SIG-M5 treated with dmso at 0.1 percent for 504 hours (cell line): ENCODE data around the gene OOSP1.
"Not testable (repeated sequence)": the region's sequence is repeated elsewhere in the genome, so short reads cannot be mapped to it uniquely, and the experiment has no call there.

Experiments
- DNase-seq: peaks from one replicate; lab custom pipeline; 2025; ENCODE audit not compliant: unreplicated experiment; lab: John Stamatoyannopoulos, UW

Gene OOSP1

DNA sequence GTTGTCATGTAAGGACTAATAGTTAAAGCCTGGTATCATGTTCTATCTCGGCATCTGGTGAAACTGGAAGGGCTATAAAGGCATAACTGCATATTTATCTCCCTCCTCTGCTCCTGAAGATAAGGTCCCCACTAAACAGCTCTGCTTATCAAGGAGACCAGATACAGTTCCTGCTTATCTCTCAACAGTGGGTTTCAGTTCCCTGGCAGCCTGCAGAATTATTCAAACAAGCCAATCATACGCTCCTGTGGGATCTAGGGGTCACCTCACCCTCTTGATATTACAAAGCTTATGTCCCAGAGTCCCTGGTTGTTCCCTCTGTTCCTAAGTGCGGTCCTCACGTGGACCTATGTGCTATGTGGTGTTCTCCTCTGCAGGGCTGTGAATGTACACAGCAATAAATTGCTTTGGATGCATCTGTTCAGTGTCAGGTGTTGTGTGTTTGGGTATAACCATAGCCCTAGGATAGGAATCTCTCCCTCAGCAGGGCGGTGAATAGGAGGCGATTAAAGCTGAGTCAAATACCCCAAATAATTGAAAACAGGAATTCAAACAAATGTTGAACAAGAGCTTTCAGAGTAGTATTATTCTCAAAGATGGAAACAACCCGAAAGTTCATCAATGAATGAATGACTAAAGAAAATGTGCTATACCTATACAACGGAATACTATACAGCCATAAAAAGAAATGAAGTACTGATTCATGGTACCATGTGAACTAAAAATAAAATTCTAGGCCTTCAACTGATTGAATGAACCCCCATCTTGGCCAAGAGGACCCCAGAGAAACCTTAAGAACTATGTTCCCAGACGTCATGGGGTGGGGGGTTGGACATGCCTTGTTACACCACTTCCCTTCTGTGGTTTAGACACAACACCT lies 22.5 kb downstream of the OOSP1 start:
- no peak for DNase-seq

DNA sequence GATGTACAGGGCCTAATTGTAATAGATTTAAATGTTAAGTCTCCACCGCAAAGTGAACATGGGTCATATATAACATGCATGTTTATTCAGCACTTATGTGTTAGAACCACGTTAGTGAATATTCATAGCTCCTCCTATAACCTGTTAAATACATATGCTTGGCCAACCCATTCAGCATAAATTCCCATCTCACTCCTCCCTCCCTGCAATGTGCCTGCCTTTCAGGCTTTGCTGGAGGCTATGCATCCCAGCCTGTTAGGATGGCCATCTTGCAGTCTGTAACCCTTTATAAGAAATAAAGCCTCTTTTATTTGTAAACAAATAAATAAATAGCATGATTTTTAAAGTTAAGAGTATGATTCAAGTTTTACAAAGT lies 23.9 kb downstream of the OOSP1 start:
- DNase-seq = no peak

DNA sequence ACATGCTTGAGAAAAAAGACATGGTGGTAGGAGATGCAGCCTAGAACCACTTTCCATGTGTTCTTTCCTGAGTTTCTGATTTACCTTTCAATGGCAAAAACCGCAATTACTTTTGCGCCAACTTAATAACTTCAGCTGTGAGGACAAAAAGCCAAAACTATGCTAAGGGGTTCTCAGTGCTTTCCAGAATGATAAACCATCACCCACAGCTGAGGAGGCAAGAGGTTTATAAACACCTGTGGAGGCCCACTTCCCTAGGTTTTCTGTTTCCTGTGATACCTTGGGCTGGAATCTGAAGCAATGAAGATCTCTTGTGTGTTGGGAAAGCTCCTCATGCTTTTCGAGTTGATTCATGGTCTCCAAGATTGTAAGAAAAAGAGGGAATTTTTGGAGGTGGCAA lies 25.5 kb downstream of the OOSP1 start, which contains the start of gene OOSP4A:
Gene OOSP4A (plus strand): TSS at position 301 of the 400 bp plus-strand sequence. CDS start 0 bp downstream, at position 301.
- no peak for DNase-seq

DNA sequence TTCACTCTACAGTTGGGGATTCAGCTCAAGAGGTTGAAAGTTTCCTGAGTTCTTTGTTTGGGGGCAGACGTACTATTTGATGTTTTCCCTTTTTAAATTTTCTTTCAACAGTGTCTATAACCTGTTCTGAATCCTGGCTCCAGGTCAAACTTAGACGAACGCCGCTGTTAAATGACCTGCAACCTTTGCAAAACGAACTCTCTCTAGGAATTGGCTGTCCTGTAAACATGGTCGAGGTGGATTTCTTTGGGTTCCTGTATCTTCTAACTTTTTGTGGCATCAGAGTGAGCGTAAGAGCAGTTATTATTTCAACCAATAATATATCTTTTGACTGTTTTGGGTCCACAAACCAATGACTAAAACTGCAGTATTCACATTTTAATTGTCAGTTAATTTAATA lies 27.2 kb downstream of the OOSP1 start:
- DNase-seq = no peak

DNA sequence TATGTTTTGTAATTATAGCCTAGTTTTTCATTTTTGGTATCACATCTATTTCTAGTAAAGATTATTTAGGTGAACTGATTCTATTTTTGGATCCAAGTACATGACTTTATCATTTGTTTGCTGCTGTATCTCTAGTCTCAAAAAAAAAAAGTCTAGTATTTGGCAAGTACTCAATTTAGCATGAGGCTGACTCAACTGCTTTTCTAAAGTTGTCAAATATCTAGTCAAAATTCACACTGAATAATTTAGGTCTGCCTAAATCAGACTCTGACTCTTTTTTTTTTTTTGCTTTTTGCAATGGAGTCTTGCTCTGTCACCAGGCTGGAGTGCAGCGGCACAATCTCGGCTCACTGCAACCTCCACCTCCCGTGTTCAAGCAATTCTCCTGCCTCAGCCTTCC lies 28.0 kb downstream of the OOSP1 start:
- DNase-seq = no peak

DNA sequence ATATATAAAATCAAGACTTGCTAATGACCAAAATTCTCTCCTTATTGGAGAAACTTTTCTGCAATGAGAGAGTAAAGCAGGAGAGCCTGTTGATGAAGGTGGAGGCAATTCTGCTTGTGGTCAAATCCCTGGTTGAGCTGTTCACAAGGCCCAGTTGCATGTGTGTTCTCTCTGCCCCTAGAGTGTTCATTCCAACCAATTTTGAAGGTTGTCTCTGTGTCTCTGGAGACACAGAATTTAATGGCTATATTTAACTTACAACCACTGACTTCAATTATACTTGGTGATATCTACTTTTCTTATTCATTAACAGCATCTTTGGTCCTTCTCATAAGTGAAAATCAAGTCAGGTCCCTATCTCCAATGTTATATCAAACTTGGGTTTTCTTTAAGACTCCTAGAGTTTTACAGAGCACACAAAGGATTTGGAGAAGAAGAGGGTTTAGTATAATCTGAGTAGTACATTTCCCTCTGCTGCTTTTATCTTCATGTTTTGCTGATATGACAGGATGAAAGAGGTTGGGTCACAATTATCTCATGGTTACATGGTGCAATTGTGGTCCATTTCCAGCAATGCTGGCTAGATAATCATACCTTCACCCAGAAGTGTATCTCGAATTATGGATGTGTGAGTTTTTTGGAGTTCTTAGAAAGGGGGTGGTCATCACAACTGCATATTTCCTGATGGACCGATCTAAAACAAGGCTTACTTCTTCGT lies 29.6 kb downstream of the OOSP1 start:
- no peak for DNase-seq

DNA sequence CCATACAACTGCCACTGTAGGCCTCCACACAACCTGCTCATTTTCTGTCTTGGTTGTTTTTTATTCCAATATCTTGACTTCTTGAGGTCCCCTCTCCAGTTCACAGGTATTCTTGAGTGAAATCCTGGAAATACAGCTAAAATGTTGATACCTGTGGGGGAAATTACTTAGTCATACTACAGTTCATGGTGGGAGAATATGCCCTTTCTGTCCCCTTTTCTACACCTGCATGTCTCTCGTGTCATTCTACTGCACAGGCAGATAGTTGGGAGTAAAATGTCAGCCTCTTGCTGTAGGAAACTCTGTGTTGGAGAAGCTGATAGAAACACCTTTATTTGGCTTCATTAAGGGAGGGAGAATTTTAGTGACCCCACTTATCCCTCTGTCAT lies 30.2 kb downstream of the OOSP1 start:
- DNase-seq = no peak

DNA sequence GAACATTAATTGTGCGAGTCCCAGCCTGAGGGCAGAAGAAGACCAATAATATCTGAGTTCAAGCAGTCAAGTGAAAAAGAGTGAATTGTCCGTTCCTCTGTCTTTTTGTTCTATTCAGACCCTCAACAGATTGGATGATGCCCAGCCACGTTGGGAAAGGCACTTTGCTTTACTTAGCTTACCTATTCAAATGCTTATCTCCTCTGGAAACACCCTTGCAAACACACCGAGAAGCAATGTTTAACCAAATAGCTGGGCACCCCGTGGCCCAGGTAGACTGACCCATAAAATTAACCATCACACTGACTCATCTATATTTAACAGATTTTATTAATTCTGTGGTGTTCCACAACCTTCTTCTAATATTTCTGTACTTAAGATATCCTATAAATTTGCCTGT lies 34.9 kb downstream of the OOSP1 start:
- no peak for DNase-seq

DNA sequence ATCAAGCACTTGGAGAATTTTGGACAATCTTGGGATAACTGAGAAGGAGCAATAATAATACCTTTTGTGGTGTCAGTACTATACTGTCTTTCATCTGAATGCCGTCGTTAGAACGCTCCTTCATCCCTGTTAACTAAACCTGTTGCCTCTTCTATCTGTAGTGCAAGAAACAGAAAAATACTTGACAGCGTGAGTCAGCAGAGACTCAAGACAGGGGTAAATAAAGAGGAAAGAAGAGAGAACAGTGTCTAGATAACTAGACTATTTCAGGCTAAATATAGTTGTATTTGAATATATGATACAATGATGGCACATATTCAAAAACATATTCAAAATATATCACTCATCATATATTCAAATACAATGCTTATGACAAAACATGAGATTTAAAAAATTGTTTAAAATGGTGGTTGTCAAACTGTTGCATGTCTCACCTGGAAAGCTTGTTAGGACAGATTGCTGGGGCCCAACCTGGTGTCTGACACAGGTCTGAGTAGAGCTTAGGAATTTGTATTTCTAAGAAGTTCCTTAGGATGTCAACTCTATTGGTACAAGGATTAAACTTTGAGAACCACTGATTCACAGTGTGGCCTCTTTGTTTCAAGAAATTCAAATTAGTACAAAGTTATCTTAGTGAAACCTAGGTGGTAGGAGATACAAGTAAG lies 43.0 kb downstream of the OOSP1 start:
- DNase-seq = no peak

DNA sequence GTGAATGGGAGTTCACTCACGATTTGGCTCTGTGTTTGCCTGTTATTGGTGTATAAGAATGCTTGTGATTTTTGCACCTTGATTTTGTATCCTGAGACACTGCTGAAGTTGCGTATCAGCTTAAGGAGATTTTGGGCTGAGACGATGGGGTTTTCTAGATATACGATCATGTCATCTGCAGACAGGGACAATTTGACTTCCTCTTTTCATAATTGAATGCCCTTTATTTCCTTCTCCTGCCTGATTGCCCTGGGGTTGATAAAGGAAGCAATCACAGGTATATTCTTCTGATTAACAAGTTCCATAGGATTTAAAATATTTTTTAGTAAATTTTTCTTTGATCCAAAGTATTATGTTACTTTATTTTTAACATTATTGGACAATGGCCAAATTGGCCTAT lies 43.8 kb downstream of the OOSP1 start:
- DNase-seq = not testable (repeated sequence)

DNA sequence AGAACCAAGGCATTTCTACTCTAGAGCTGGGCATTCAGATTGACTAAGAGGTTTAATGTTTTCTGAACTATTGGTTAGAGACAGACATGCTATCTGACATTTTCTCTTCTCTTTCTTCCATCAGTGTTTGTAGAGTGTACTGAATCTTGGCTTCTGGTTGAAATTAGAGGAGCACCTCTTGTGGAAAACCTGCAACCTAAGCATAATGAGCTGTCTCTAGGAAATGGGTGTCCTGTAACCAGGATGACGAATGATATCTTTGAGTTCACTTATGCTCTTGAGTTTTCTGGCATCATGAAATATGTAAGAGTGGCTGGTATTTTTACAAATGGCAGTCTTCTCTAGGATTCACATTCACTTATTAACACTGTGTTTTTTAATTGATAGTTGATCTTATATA lies 45.0 kb downstream of the OOSP1 start:
- DNase-seq = no peak

DNA sequence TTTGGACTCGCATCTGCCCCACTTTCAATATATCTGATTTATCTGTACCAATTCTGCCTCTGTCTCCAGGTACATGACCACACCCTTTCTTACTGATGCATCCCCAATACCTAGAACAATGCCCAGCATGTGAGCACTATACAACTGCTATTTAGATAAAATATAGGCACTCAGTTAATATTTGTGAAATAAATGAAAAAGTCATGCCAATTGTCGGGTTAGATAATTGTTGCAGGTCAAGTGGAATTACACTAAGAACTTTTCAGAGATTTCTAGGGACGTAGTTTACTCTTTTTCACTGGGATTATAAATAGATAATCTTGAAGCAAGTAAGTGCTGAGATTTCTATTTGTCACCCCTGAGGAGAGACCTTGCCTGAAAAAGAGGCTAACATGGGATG lies 46.1 kb downstream of the OOSP1 start:
- no peak for DNase-seq

DNA sequence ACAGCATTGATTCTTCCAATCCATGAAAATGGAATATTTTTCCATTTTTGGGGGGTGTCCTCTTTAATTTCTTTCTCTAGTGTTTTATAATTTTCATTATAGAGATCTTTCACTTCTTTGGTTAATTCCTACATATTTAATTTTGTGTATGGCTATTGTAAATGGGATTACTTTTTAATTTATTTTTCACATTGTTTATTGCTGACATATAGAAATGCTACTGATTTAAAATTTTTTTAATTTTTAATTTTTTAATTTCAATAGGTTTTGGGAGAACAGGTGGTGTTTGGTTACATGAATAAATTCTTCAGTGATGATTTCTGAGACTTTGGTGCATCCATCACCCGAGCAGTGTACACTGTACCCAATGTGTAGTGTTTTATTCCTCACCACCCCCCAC lies 52.2 kb downstream of the OOSP1 start:
- DNase-seq = no peak

DNA sequence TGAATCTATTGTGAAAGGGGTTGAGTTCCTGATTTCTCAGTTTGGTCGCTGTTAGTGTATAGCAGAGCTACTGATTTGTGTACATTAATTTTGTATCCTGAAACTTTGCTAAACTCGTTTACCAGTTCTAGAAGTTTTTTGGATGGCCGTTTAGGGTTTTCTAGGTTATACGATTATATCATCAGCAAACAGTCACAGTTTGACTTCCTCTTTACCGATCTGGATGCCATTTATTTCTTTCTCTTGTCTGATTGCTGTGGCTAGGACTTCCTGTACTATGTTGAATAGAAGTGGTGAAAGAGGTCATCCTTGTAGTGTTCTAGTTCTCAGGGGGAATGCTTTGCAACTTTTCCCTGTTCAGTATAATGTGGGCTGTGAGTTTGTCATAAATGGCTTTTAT lies 54.2 kb downstream of the OOSP1 start:
- no peak for DNase-seq

DNA sequence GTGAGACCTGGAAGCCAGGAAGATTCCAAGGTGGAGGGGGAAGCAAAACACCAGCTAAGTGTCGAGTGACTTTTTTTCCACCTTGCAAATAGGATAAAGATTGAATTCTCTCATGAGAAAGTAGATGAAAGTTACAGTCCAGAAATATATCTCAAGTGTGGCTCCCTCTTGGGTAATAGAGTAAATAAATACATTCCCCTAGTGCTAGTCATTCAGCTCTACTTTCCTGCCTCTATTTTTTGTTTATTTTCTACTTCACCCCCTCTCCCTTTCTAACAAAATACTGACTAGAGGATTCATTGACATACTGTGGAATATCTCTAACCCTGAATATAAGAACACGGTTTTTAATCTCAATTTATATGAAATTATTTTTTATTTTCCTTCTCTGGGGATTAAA lies 59.6 kb downstream of the OOSP1 start:
- DNase-seq = no peak

DNA sequence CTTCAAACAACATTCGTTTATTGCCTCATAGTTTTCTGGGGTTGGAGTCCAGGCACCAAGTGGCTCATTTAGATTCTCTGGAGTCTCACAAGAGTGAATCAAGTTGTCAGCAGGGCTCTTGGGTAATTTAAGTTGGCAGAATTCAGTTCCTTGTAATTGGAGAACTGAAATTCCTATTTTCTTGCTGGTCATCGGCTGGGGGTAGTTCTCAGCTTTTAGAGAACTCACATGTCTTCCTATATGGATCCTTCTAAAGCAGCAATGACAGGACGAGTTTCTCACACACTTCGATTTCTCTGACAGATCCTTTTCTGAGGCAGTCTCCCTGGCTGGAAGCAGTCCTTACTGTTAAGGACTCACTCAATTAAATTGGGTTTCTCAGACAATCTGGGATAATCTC lies 61.5 kb downstream of the OOSP1 start:
- no peak for DNase-seq

DNA sequence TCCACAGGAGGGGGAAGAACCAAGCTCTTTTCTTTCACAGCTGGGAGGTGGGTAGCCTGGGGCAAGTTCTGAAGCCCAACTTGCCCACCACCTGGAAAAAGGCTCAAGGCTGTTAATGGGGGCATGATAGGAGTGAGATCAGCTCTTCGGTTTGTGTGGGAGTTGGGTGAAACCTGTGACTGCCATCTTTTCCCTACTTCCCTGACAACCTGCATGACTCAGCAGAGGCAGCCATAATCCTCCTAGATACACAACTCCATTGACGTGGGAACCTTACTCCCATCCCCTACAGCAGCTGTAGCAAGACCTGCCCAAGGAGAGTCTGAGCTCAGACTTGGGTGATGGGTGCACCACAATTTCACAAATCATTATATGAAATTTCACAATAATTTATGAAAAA lies 65.5 kb downstream of the OOSP1 start:
- no peak for DNase-seq

DNA sequence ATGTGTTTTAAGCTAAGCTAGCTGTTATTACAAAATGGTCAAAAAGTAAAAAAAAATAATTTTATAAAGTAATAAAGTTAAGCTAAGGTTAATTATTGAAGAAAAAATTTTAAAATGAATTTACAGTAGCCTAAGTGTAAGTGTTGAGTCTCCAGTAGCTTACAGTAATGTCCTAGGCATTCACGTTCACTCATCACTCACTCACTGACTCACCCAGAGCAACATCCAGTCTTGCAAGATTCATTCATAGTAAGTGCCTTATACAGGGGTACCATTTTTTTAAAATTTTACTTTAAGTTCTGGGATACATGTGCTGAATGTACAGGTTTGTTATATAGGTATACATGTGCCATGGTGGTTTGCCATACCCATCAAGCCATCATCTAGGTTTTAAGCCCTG lies 67.1 kb downstream of the OOSP1 start:
- DNase-seq = no peak
